ENCODE results near the gene DHRS12.
A peak's percentile ranks its signal among the peaks of the same experiment; 100 is the strongest.

Gene DHRS12

GRCh38 chr13:51765142-51765515, 38.8 kb downstream of the DHRS12 start:
- H3K9ac ChIP-seq: no peak overlapping the region; a peak in 1 of 22 replicates
- H3K27ac ChIP-seq: 0 out of 22 replicates have a peak overlapping the region, but pooled peaks of 1 of the 11 experiments have one; percentile 7

GRCh38 chr13:51764184-51765141, 39.5 kb downstream of the DHRS12 start:
- H3K36me3 ChIP-seq: peaks cover 13 to 94% (median 51%) of the 10 kb centered on the region in 11 experiments; a peak in 21 of 22 replicates
- TF ChIP-seq Cebpa-rat (IDR thresholded peaks at IDR 0.05): no peak
- peak overlapping the region in 2 of 11 experiments; percentile 2 to 30; a peak in 3 of 22 replicates for H3K9ac ChIP-seq
- 0 out of 22 replicates have a peak, but pooled peaks cover 0 to 6% (median 0%) of the 10 kb centered on the region in 11 experiments for H4K20me1 ChIP-seq
- peak overlapping the region in 2 of 11 experiments; percentile 7 to 27; a peak in 1 of 22 replicates for H3K27ac ChIP-seq
- H3K27me3 ChIP-seq: no peaks in the 10 kb centered on the region
- peaks cover 0 to 18% (median 16%) of the 10 kb centered on the region in 10 experiments; a peak in 19 of 20 replicates for H3K4me1 ChIP-seq
- peak overlapping the region; percentile 33 to 68 (median 47) for H3K4me2 ChIP-seq
- H3K9me3 ChIP-seq (replicated peaks in 1 of 11): no peaks in the 10 kb centered on the region
- no peak overlapping the region for H3K4me3 ChIP-seq

More at GRCh38 chr13:51765142-51765515, 38.8 kb downstream of the DHRS12 start:
- Histone ChIP-seq H3K9me3 (replicated peaks in 1 of 11) (no peaks in the 10 kb centered on the region), H4K20me1 (peaks cover 0 to 9% (median 0%) of the 10 kb centered on the region in 11 experiments; a peak in 1 of 22 replicates), H3K36me3 (peaks cover 8 to 88% (median 44%) of the 10 kb centered on the region in 11 experiments; a peak in 21 of 22 replicates), H3K4me2 (peak overlapping the region in 7 of 11 experiments; percentile 41 to 68 (median 47); a peak in 12 of 22 replicates), H3K27me3 (no peaks in the 10 kb centered on the region), H3K4me3 (no peak overlapping the region), H3K4me1 (peaks cover 0 to 18% (median 16%) of the 10 kb centered on the region in 10 experiments; a peak in 19 of 20 replicates)
- TF ChIP-seq Cebpa-rat (IDR thresholded peaks at IDR 0.05): no peak

GRCh38 chr13:51763486-51763885, 40.5 kb downstream of the DHRS12 start:
- no peak overlapping the region for H3K27ac ChIP-seq
- H3K9ac ChIP-seq: no peak overlapping the region
- H3K4me3 ChIP-seq: no peak overlapping the region
- no peak for TF ChIP-seq Cebpa-rat (IDR thresholded peaks at IDR 0.05)
- H3K4me2 ChIP-seq: peak overlapping the region in 1 of 11 experiments; percentile 59; a peak in 2 of 22 replicates
- no peaks in the 10 kb centered on the region for H3K9me3 ChIP-seq (replicated peaks in 1 of 11)
- peaks cover 22 to 97% (median 61%) of the 10 kb centered on the region in 11 experiments for H3K36me3 ChIP-seq
- H4K20me1 ChIP-seq: 0 out of 22 replicates have a peak, but pooled peaks cover 0 to 6% (median 0%) of the 10 kb centered on the region in 11 experiments
- H3K27me3 ChIP-seq: no peaks in the 10 kb centered on the region
- peaks cover 0 to 18% (median 16%) of the 10 kb centered on the region in 10 experiments; a peak in 19 of 20 replicates for H3K4me1 ChIP-seq

GRCh38 chr13:51761643-51762350, 42.2 kb downstream of the DHRS12 start:
- Histone ChIP-seq H3K9me3 (replicated peaks in 1 of 11) (no peaks in the 10 kb centered on the region), H3K4me2 (no peak overlapping the region), H3K9ac (no peak overlapping the region), H3K27me3 (no peaks in the 10 kb centered on the region), H3K27ac (no peak overlapping the region), H3K4me3 (no peak overlapping the region), H3K4me1 (peaks cover 0 to 18% (median 16%) of the 10 kb centered on the region in 10 experiments; a peak in 19 of 20 replicates), H4K20me1 (0 out of 22 replicates have a peak, but pooled peaks cover 0 to 6% (median 0%) of the 10 kb centered on the region in 11 experiments), H3K36me3 (peaks cover 35 to 98% (median 70%) of the 10 kb centered on the region in 11 experiments)
- TF ChIP-seq Cebpa-rat (IDR thresholded peaks at IDR 0.05): no peak

GRCh38 chr13:51760592-51760991, 43.4 kb downstream of the DHRS12 start:
- Histone ChIP-seq H3K4me3 (no peak overlapping the region), H3K4me2 (no peak overlapping the region), H4K20me1 (peaks cover 0 to 6% (median 0%) of the 10 kb centered on the region in 11 experiments; a peak in 2 of 22 replicates), H3K27me3 (no peaks in the 10 kb centered on the region), H3K4me1 (peaks cover 0 to 18% (median 16%) of the 10 kb centered on the region in 10 experiments; a peak in 19 of 20 replicates), H3K27ac (no peak overlapping the region), H3K9ac (no peak overlapping the region), H3K9me3 (replicated peaks in 1 of 11) (no peaks in the 10 kb centered on the region), H3K36me3 (peaks cover 45 to 98% (median 74%) of the 10 kb centered on the region in 11 experiments)
- no peak for TF ChIP-seq Cebpa-rat (IDR thresholded peaks at IDR 0.05)

GRCh38 chr13:51759240-51759639, 44.7 kb downstream of the DHRS12 start:
- H3K4me3 ChIP-seq: no peak overlapping the region
- peaks cover 56 to 98% (median 81%) of the 10 kb centered on the region in 11 experiments for H3K36me3 ChIP-seq
- H3K9ac ChIP-seq: no peak overlapping the region
- no peak for TF ChIP-seq Cebpa-rat (IDR thresholded peaks at IDR 0.05)
- no peaks in the 10 kb centered on the region; a peak in 2 of 22 replicates for H4K20me1 ChIP-seq
- no peak overlapping the region for H3K27ac ChIP-seq
- no peak overlapping the region for H3K4me2 ChIP-seq
- no peaks in the 10 kb centered on the region for H3K9me3 ChIP-seq (replicated peaks in 1 of 11)
- H3K4me1 ChIP-seq: peaks cover 0 to 10% (median 7%) of the 10 kb centered on the region in 10 experiments; a peak in 19 of 20 replicates
- no peaks in the 10 kb centered on the region for H3K27me3 ChIP-seq

- Histone ChIP-seq H3K27ac (no peak overlapping the region), H3K4me2 (no peak overlapping the region), H3K4me3 (no peak overlapping the region), H3K9me3 (replicated peaks in 1 of 11) (no peaks in the 10 kb centered on the region), H3K27me3 (no peaks in the 10 kb centered on the region), H4K20me1 (no peaks in the 10 kb centered on the region; a peak in 2 of 22 replicates), H3K4me1 (peaks cover 0 to 6% (median 2%) of the 10 kb centered on the region in 10 experiments; a peak in 5 of 20 replicates), H3K36me3 (peaks cover 61 to 100% (median 86%) of the 10 kb centered on the region in 11 experiments), H3K9ac (no peak overlapping the region)
- TF ChIP-seq Cebpa-rat (IDR thresholded peaks at IDR 0.05): no peak
Observed at GRCh38 chr13:51758691-51759090, 45.3 kb downstream of the DHRS12 start.

- H3K27ac ChIP-seq: no peak overlapping the region
- H3K36me3 ChIP-seq: peaks cover 76 to 100% (median 94%) of the 10 kb centered on the region in 11 experiments
- H3K9ac ChIP-seq: no peak overlapping the region
Observed at GRCh38 chr13:51756651-51757050, 47.3 kb downstream of the DHRS12 start.

More at GRCh38 chr13:51756651-51757050, 47.3 kb downstream of the DHRS12 start:
- no peaks in the 10 kb centered on the region for H3K9me3 ChIP-seq (replicated peaks in 1 of 11)
- H3K4me1 ChIP-seq: no peaks in the 10 kb centered on the region
- H3K4me2 ChIP-seq: no peak overlapping the region
- H3K4me3 ChIP-seq: no peak overlapping the region
- no peaks in the 10 kb centered on the region; a peak in 2 of 22 replicates for H4K20me1 ChIP-seq
- H3K27me3 ChIP-seq: no peaks in the 10 kb centered on the region
- TF ChIP-seq Cebpa-rat (IDR thresholded peaks at IDR 0.05): no peak

Data from BLaER1 treated with 17β-estradiol and CSF1 and Interleukin-3, amounts not matched to agents 10 nM and 100 nM (cell line).